Gastrocnemius medialis (tissue), 4 donors: ENCODE measurements around the gene ANKRD12. TPM values are rescaled to one million over a fixed set of nuclear protein-coding genes. Genes with fewer than 3 reads are reported as not detected.
"Not testable (repeated sequence)": the region's sequence is repeated elsewhere in the genome, so short reads cannot be mapped to it uniquely, and the experiment has no call there.

Experiments
- ATAC-seq, 2 donors: fragments of 150-250 bp; one replicate each; pipeline ENCODE4 v1.9.1; 2016
- DNase-seq, 2 donors: peaks; one replicate each; pipeline ENCODE4 v3.0.0-alpha.2; 2019
- H3K27ac ChIP-seq, 4 donors: fragments of 200-600 bp; sonication (generic); 1 replicate in 1 of 4; 2 replicates in 3 of 4; pipeline ENCODE4 v1.5.1; 2016 to 2018; ENCODE audit warnings: mild to moderate bottlenecking in 2 of 4, moderate library complexity in 1 of 4
- H3K27me3 ChIP-seq, 3 donors: fragments of 200-600 bp; sonication (generic) in 2 of 3; 1 replicate in 1 of 3; 2 replicates in 2 of 3; pipeline versions ENCODE4 v1.5.1 to v1.6.0; 2016 to 2019; ENCODE audit warnings: mild to moderate bottlenecking in 1 of 3, moderate library complexity in 1 of 3
- H3K36me3 ChIP-seq, 2 donors: fragments of 200-600 bp; sonication (generic) in 1 of 2; one replicate each; pipeline ENCODE4 v1.5.1; 2017 to 2018
- H3K4me1 ChIP-seq, 2 donors: fragments of 200-600 bp; sonication (generic) in 1 of 2; one replicate each; pipeline ENCODE4 v1.5.1; 2016 to 2017; ENCODE audit warnings: mild to moderate bottlenecking in 2 of 2
- H3K4me3 ChIP-seq, 4 donors: fragments of 200-600 bp; sonication (generic) in 3 of 4; 1 replicate in 1 of 4; 2 replicates in 3 of 4; pipeline ENCODE4 v1.5.1; 2016 to 2019; ENCODE audit warnings: mild to moderate bottlenecking in 2 of 4
- H3K9me3 ChIP-seq, 3 donors: fragments of 200-600 bp; sonication (generic) in 2 of 3; 1 replicate in 1 of 3; 2 replicates in 2 of 3; pipeline ENCODE4 v1.5.1; 2016 to 2019
- POLR2A ChIP-seq, 2 donors: fragments of 450-650 bp; IDR thresholded peaks; one replicate each; pipeline ENCODE4 v1.6.1; 2017; ENCODE audit warnings: antibody characterized with exemption in 2 of 2, mild to moderate bottlenecking in 2 of 2, moderate library complexity in 2 of 2
- in situ Hi-C, 4 donors: fragments of 200-750 bp; cut with MboI; loops; one replicate each; pipeline versions ENCODE4 v1.15.0 to v1.8.0; 2017; ENCODE audit warnings: low sequenced_read_pairs in 4 of 4
- intact Hi-C: fragments of 100-400 bp; cut with DNase I; formaldehyde crosslinking; loops from one replicate; pipeline ENCODE4 v1.15.1; 2023; ENCODE audit warnings: low total_unique reads
- total RNA-seq, 4 donors: library from RNA; depleted of rRNA; stranded (reverse); fragments of >200 nt; gene quantifications; one replicate each; pipeline versions ENCODE4 v1.1.0 to v1.2.3, GENCODE V29; 2016
- TF ChIP-seq, protein P1 (sequence below), 5 experiments: fragments of 450-650 bp in 3 of 5; fragments of 200-600 bp in 2 of 5; sonication (generic) in 2 of 5; IDR thresholded peaks in 4 of 5; conservative IDR thresholded peaks in 1 of 5; 1 replicate in 4 of 5; 2 replicates in 1 of 5; pipeline ENCODE4 v1.5.1; 2016 to 2019; ENCODE audit warnings: antibody characterized with exemption in 5 of 5, mild to moderate bottlenecking in 3 of 5, moderate library complexity in 3 of 5

The ANKRD12 gene
- total RNA-seq, 4 donors from 2014 or later: 26.9 to 40.1 (median 36.7) TPM

DNA sequence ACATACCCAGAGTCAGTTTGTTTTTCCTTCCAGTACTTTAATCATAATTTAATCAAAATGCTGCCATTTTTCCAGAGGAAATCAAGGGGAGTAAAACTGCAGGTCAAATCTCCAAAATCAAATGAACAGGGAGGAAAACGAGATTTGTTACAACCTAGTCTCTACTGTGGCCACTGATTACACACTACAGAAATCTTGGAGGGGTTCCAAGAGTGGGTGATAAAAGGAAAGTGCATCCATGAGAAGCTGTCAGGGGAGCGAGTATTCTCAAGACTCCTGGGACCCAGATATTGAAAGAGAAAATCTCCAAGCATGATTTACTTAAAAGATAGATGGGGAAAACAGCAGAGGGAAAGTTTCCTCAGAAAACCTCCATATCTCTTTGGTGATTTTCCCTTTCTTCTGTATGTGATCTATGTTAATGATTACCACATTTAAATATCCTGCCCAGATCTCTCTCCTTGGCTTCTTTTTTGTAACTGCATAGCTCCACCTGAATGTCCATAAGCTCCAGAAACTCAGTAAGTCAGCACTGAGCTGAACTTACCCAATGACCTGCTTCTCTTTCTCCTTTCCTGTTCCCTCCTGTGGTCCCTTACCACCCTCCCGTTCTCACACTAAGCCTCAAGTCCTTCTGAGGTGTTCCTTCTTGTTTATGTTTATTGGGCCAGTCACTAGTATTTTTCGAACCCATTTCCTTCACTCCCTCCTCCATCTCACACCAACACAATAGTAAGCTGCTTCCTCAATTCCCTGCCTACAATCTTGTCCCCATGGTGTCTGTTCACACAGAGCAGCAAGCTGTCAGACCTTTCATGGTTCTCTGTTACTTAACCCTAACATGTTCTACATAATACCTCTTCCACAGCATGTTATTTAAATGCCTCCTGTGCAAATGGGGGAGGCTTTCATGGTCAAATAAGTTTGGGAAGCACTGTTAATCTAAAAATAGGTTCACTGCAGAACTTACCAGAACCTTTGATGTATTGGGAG, 124.1 kb downstream of the ANKRD12 start:
- no peaks in the 10 kb centered on the region for H3K27me3 ChIP-seq
- in situ Hi-C loops (no loop called here), intact Hi-C loops (no loop called here)
- DNase-seq (no peak), ATAC-seq (no peak)
- peaks cover 0 to 33% of the 10 kb centered on the region in 2 donors for H3K36me3 ChIP-seq
- no peak overlapping the region for H3K4me3 ChIP-seq
- no peaks in the 10 kb centered on the region for H3K9me3 ChIP-seq
- TF ChIP-seq, protein P1, sequence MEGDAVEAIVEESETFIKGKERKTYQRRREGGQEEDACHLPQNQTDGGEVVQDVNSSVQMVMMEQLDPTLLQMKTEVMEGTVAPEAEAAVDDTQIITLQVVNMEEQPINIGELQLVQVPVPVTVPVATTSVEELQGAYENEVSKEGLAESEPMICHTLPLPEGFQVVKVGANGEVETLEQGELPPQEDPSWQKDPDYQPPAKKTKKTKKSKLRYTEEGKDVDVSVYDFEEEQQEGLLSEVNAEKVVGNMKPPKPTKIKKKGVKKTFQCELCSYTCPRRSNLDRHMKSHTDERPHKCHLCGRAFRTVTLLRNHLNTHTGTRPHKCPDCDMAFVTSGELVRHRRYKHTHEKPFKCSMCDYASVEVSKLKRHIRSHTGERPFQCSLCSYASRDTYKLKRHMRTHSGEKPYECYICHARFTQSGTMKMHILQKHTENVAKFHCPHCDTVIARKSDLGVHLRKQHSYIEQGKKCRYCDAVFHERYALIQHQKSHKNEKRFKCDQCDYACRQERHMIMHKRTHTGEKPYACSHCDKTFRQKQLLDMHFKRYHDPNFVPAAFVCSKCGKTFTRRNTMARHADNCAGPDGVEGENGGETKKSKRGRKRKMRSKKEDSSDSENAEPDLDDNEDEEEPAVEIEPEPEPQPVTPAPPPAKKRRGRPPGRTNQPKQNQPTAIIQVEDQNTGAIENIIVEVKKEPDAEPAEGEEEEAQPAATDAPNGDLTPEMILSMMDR (IDR thresholded peaks at IDR 0.05 in 4 of 5, conservative IDR thresholded peaks at IDR 0.05 in 1 of 5): no peak
- TF ChIP-seq POLR2A (IDR thresholded peaks at IDR 0.05): no peak
- H3K4me1 ChIP-seq: no peaks in the 10 kb centered on the region
- no peak overlapping the region for H3K27ac ChIP-seq

GRCh38 chr18:9263264-9263663, 126.7 kb downstream of the ANKRD12 start:
- TF ChIP-seq POLR2A (IDR thresholded peaks at IDR 0.05): no peak
- TF ChIP-seq, protein P1 (IDR thresholded peaks at IDR 0.05 in 4 of 5, conservative IDR thresholded peaks at IDR 0.05 in 1 of 5): no peak
- H3K9me3 ChIP-seq: no peaks in the 10 kb centered on the region
- H3K27me3 ChIP-seq: no peaks in the 10 kb centered on the region
- ATAC-seq: no peak
- intact Hi-C loops (no loop called here), in situ Hi-C loops (no loop called here)
- no peak overlapping the region for H3K4me3 ChIP-seq
- no peak overlapping the region for H3K27ac ChIP-seq
- DNase-seq: no peak
- no peaks in the 10 kb centered on the region for H3K4me1 ChIP-seq
- peaks cover 0 to 24% of the 10 kb centered on the region in 2 donors for H3K36me3 ChIP-seq

- intact Hi-C loops, in situ Hi-C loops, H3K27me3 ChIP-seq, DNase-seq, ATAC-seq, H3K27ac ChIP-seq, H3K4me1 ChIP-seq, H3K4me3 ChIP-seq, H3K9me3 ChIP-seq: not testable (repeated sequence)
- H3K36me3 ChIP-seq: peaks cover 0 to 17% of the 10 kb centered on the region in 2 donors
Observed at GRCh38 chr18:9264797-9265196, 128.2 kb downstream of the ANKRD12 start.

GRCh38 chr18:9273221-9273620, 136.6 kb downstream of the ANKRD12 start:
- no peaks in the 10 kb centered on the region for H3K27me3 ChIP-seq
- no peak for DNase-seq
- no peaks in the 10 kb centered on the region for H3K4me1 ChIP-seq
- no peak for TF ChIP-seq POLR2A (IDR thresholded peaks at IDR 0.05)
- TF ChIP-seq, protein P1 (IDR thresholded peaks at IDR 0.05 in 4 of 5, conservative IDR thresholded peaks at IDR 0.05 in 1 of 5): no peak
- no peaks in the 10 kb centered on the region for H3K9me3 ChIP-seq
- H3K4me3 ChIP-seq: no peak overlapping the region
- no peak overlapping the region for H3K27ac ChIP-seq
- H3K36me3 ChIP-seq: peaks cover 0 to 32% of the 10 kb centered on the region in 2 donors
- intact Hi-C loops: no loop called here
- no peak for ATAC-seq
- in situ Hi-C loops: no loop called here

DNA sequence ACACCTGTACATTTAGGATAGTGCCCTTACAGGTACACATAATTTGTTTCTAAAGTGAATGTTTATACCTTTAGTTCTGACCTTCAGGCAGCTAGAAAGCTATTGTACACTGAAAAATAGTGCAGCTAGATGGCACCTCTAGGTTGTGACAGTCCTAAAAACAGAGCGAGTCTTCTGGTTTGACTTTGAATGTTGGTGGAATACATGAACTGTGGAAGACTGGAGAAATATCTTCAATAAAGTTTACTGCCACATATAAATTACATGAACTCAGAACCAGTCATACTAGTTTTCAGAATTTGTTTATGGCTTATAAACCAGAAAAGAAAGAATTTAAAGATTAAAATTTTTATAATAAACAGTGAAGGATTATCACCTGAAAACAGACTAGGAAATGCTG, 139.3 kb downstream of the ANKRD12 start:
- Histone ChIP-seq H3K27me3 (no peaks in the 10 kb centered on the region), H3K4me1 (no peaks in the 10 kb centered on the region), H3K36me3 (peaks cover 0 to 50% of the 10 kb centered on the region in 2 donors), H3K4me3 (no peak overlapping the region), H3K27ac (no peak overlapping the region), H3K9me3 (no peaks in the 10 kb centered on the region)
- in situ Hi-C loops: no loop called here
- TF ChIP-seq POLR2A (IDR thresholded peaks at IDR 0.05): no peak
- TF ChIP-seq, protein P1 (IDR thresholded peaks at IDR 0.05 in 4 of 5, conservative IDR thresholded peaks at IDR 0.05 in 1 of 5): no peak
- ATAC-seq (no peak), DNase-seq (no peak)
- intact Hi-C loops: no loop called here
